Stomach (tissue), 9 donors: ENCODE results near the gene SLC24A3. TPM values are rescaled to one million over a fixed set of nuclear protein-coding genes. Genes with fewer than 3 reads are reported as not detected.

Source experiments
- DNase-seq, 2 donors: peaks; one replicate each; pipeline versions ENCODE4 v3.0.0 to v3.0.0-alpha.2; 2013 to 2019
- H3K27ac ChIP-seq, 5 donors: fragments of 200-600 bp in 4 of 5; sonication (generic) in 4 of 5; one replicate each; pipeline ENCODE4 v1.5.1; 2013 to 2019; ENCODE audit warnings: mild to moderate bottlenecking in 1 of 5, moderate library complexity in 1 of 5
- H3K27me3 ChIP-seq, 3 donors: fragments of 200-600 bp; sonication (generic); one replicate each; pipeline ENCODE4 v1.5.1; 2017 to 2019; ENCODE audit warnings: mixed run types in 1 of 3
- H3K36me3 ChIP-seq, 4 donors: fragments of 200-600 bp; sonication (generic); 1 replicate in 3 of 4; 2 replicates in 1 of 4; pipeline ENCODE4 v1.5.1; 2016 to 2019
- H3K4me1 ChIP-seq, 4 donors: fragments of 200-600 bp; sonication (generic); one replicate each; pipeline ENCODE4 v1.5.1; 2016 to 2019
- H3K4me3 ChIP-seq, 4 donors: fragments of 200-600 bp; sonication (generic) in 3 of 4; one replicate each; pipeline ENCODE4 v1.5.1; 2016 to 2019; ENCODE audit warnings: mild to moderate bottlenecking in 1 of 4
- H3K9me3 ChIP-seq, 4 donors: fragments of 200-600 bp; sonication (generic); one replicate each; pipeline ENCODE4 v1.5.1; 2016 to 2019
- EP300 ChIP-seq: sonication (generic); formaldehyde crosslinking; IDR thresholded peaks from one replicate; pipeline ENCODE4 v1.6.1; 2017; ENCODE audit warnings: antibody characterized with exemption
- POLR2A ChIP-seq, 4 donors: fragments of 450-650 bp; IDR thresholded peaks; one replicate each; pipeline ENCODE4 v1.6.1; 2016; ENCODE audit warnings: antibody characterized with exemption in 4 of 4, control low read depth in 2 of 4, mild to moderate bottlenecking in 1 of 4, moderate library complexity in 1 of 4
- POLR2AphosphoS5 ChIP-seq, 3 donors: sonication (generic); formaldehyde crosslinking; IDR thresholded peaks; one replicate each; pipeline ENCODE4 v1.6.1; 2016; ENCODE audit warnings: antibody characterized with exemption in 3 of 3
- WGBS, 5 donors: extraction: QIAGEN DNeasy Blood & Tissue Kit in 3 of 5; methylation state at CpG; one replicate each; pipeline versions ENCODE4 v1.1.5 to v1.1.7; 2013 to 2018; 5-methylcytosine and 5-hydroxymethylcytosine counted together
- intact Hi-C: fragments of 100-400 bp; cut with DNase I; formaldehyde crosslinking; loops from one replicate; pipeline ENCODE4 v1.15.1; 2023; ENCODE audit warnings: low total_unique reads
- polyA plus RNA-seq, 3 donors: library from polyadenylated mRNA; stranded (reverse); fragments of 200-250 nt; gene quantifications; one replicate each; pipeline ENCODE4 v1.2.3, GENCODE V29; 2013
- total RNA-seq, 5 donors: library from RNA; depleted of rRNA; stranded (reverse); fragments of >200 nt; gene quantifications; one replicate each; pipeline versions ENCODE4 v1.1.0 to v1.2.3, GENCODE V29; 2014 to 2016
- TF ChIP-seq, protein P1 (sequence below), 7 experiments: fragments of 450-650 bp in 4 of 7; fragments of 200-600 bp in 3 of 7; sonication (generic) in 3 of 7; IDR thresholded peaks; one replicate each; pipeline ENCODE4 v1.5.1; 2016 to 2019; ENCODE audit warnings: antibody characterized with exemption in 7 of 7, control low read depth in 2 of 7, mild to moderate bottlenecking in 1 of 7
- donor health status: healthy with polysubstance abuse.
- donor health status: Bipolar disorder and iron deficiency.
- donor health status: healthy.

Gene SLC24A3
- total and polyA plus RNA-seq, 8 donors = 1.8 to 9.0 (median 4.5) TPM

DNA sequence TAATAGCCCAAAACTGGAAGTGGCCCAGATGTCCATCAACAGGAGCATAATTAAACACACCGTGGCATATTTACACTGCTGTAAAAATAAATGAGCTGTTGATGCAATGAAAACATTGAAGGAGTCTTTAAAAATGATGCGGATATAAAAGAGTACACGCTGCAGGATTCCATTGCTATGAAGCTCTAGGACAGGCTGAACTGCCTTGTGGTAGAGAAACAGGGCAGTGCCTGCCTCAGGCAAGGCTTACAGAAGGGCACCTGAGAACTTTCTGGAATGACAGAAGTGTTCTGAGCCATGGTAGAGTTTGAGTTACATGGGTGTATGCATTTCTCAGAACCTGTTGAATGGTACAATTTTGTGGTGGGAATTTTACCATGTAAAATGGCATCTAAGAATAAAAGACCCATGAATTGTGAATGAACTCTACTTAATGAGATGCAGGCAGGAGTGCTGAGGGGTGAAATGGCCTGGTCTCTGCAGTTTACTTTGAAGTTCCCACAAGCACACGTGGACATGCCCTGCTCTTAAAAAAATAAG is 500.3 kb downstream of the SLC24A3 start:
- Histone ChIP-seq H3K4me3 (no peak overlapping the region), H3K9me3 (peaks cover 0 to 8% (median 0%) of the 10 kb centered on the region in 4 donors), H3K36me3 (no peaks in the 10 kb centered on the region), H3K4me1 (peaks cover 0 to 30% (median 15%) of the 10 kb centered on the region in 4 donors), H3K27me3 (no peaks in the 10 kb centered on the region), H3K27ac (no peak overlapping the region)
- intact Hi-C loops = no loop called here
- peak in 1 of 2 donors; percentile 32 for DNase-seq
- 38 to 54% (median 43%) methylated on average over 4 of the region's 4 CpGs for WGBS, 5 donors
- TF ChIP-seq POLR2A (IDR thresholded peaks at IDR 0.05) (no peak), POLR2AphosphoS5 (IDR thresholded peaks at IDR 0.05) (peak in 1 of 3 donors; percentile 59)

DNA sequence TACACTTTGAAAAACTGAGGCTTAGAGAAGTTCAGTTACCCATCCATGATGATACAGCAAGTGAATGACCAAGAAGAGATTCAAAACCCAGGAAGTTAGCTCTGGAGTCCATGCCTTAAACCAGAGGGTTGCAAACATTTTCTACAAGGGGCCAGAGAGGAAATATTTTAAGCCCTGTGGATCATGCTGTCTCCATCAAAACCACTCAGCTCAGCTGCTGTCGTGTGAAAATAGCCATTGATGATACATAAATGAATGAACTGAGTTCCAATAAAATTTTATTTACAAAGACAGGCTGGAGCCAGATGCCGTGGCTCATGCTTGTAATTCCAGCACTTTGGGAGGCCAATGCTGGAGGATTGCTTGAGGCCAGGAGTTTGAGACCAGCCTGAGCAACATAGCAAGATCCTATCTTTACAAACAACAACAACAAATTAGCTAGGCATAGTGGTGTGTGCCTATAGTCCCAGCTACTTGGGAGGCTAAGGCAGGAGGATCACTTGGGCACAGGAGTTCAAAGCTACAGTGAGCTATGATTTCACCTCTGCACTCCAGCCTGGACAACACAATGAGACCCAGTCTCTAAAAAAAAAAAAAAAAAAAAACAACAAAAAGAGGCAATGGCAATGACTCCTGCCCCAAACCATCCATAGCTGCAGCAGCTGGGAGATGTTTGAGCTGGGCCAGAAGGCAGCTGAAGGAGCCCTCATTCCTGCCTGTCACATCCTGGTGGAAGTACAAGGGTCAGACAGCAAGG is 501.6 kb downstream of the SLC24A3 start:
- DNase-seq = peak in 1 of 2 donors; percentile 69
- no peak overlapping the region for H3K4me3 ChIP-seq
- H3K9me3 ChIP-seq = peaks cover 0 to 8% (median 0%) of the 10 kb centered on the region in 4 donors
- WGBS, 5 donors = 48 to 85% (median 72%) methylated on average over 2 of the region's 2 CpGs
- no peak overlapping the region for H3K27ac ChIP-seq
- intact Hi-C loops = no loop called here
- H3K36me3 ChIP-seq = no peaks in the 10 kb centered on the region
- TF ChIP-seq POLR2A (IDR thresholded peaks at IDR 0.05) = no peak
- TF ChIP-seq, protein P1, sequence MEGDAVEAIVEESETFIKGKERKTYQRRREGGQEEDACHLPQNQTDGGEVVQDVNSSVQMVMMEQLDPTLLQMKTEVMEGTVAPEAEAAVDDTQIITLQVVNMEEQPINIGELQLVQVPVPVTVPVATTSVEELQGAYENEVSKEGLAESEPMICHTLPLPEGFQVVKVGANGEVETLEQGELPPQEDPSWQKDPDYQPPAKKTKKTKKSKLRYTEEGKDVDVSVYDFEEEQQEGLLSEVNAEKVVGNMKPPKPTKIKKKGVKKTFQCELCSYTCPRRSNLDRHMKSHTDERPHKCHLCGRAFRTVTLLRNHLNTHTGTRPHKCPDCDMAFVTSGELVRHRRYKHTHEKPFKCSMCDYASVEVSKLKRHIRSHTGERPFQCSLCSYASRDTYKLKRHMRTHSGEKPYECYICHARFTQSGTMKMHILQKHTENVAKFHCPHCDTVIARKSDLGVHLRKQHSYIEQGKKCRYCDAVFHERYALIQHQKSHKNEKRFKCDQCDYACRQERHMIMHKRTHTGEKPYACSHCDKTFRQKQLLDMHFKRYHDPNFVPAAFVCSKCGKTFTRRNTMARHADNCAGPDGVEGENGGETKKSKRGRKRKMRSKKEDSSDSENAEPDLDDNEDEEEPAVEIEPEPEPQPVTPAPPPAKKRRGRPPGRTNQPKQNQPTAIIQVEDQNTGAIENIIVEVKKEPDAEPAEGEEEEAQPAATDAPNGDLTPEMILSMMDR (IDR thresholded peaks at IDR 0.05) = no peak
- no peak for TF ChIP-seq POLR2AphosphoS5 (IDR thresholded peaks at IDR 0.05)
- TF ChIP-seq EP300 = no peak
- no peaks in the 10 kb centered on the region for H3K27me3 ChIP-seq
- H3K4me1 ChIP-seq = peaks cover 0 to 30% (median 15%) of the 10 kb centered on the region in 4 donors

DNA sequence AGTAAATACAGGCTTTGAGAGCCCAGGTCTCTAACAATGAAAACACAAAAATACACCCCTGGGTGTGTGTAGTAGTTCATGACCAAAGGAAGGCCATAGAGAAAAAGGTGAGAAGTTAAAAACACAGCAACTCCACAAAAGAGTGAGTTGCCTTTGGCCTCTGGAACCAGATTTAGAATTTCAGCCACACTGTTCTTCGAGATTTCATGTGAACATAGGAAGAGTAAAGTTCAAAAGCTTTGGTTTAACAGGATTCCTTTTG is 502.1 kb downstream of the SLC24A3 start:
- no peak overlapping the region for H3K4me3 ChIP-seq
- TF ChIP-seq, protein P1 (IDR thresholded peaks at IDR 0.05) = no peak
- no peak for DNase-seq
- intact Hi-C loops = no loop called here
- H3K27ac ChIP-seq = no peak overlapping the region
- peaks cover 0 to 29% (median 15%) of the 10 kb centered on the region in 4 donors for H3K4me1 ChIP-seq
- 39 to 73% (median 54%) methylated on average over 1 of the region's 1 CpG for WGBS, 5 donors
- H3K27me3 ChIP-seq = no peaks in the 10 kb centered on the region
- no peaks in the 10 kb centered on the region for H3K36me3 ChIP-seq
- peaks cover 0 to 8% (median 0%) of the 10 kb centered on the region in 4 donors for H3K9me3 ChIP-seq

DNA sequence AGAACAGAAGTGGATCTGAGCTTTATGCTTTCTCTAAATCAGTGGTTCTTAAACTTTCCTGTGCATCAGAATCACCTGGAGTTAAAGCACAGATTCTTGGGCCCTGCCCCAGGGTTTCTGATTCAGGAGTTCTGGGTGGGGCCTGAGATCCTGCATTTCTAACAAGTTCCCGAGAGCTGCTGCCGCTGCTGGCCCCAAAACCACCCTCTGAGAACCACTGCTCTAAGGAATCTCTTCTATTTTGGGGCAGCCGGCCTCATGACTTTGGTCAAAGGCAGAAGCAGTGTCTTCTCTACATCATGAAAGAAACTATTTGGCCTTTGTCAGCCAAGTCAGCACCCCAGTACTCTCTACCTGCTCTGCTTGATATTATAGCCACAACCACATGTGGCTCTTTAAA is 503.5 kb downstream of the SLC24A3 start:
- Histone ChIP-seq H3K4me3 (no peak overlapping the region), H3K4me1 (peaks cover 0 to 14% (median 5%) of the 10 kb centered on the region in 4 donors), H3K27me3 (no peaks in the 10 kb centered on the region), H3K9me3 (peaks cover 0 to 8% (median 0%) of the 10 kb centered on the region in 4 donors), H3K27ac (no peak overlapping the region), H3K36me3 (no peaks in the 10 kb centered on the region)
- TF ChIP-seq, protein P1 (IDR thresholded peaks at IDR 0.05) = no peak
- TF ChIP-seq EP300 (no peak), POLR2AphosphoS5 (IDR thresholded peaks at IDR 0.05) (no peak), POLR2A (IDR thresholded peaks at IDR 0.05) (no peak)
- 93 to 99% (median 98%) methylated on average over 3 of the region's 3 CpGs for WGBS, 5 donors
- no peak for DNase-seq
- intact Hi-C loops = no loop called here

DNA sequence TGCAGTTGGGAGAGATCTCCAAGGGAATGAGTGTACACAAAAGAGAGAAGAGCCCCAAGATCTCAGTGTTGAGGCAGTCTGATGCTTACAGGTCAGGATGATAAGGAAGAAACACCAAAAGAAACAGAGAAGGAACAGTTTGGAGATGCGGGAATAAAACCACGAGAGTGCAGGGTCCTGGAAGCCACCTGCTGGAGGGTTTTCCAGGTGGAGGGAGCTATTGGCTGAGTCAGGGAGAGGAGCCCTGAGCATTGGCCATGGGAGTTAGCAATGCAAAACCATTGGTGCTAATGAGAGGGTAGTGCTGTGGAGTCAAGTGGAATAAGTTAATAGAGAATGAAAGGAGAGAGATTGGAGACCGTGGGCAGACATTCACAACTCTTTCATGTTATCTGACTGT is 506.4 kb downstream of the SLC24A3 start:
- TF ChIP-seq POLR2A (IDR thresholded peaks at IDR 0.05) = no peak
- TF ChIP-seq EP300 = no peak
- no peak for TF ChIP-seq POLR2AphosphoS5 (IDR thresholded peaks at IDR 0.05)
- H3K4me1 ChIP-seq = no peaks in the 10 kb centered on the region
- WGBS, 5 donors = 72 to 81% (median 78%) methylated on average over 3 of the region's 3 CpGs
- intact Hi-C loops = no loop called here
- H3K9me3 ChIP-seq = peaks cover 0 to 8% (median 0%) of the 10 kb centered on the region in 4 donors
- DNase-seq = no peak
- no peak overlapping the region for H3K4me3 ChIP-seq
- H3K36me3 ChIP-seq = no peaks in the 10 kb centered on the region
- no peak overlapping the region for H3K27ac ChIP-seq
- H3K27me3 ChIP-seq = no peaks in the 10 kb centered on the region
